CD14-positive monocyte (primary cell): Measurements from ENCODE around the gene PNN. TPM values are rescaled to one million over a fixed set of nuclear protein-coding genes. Genes with fewer than 3 reads are reported as not detected.

Experiments used
- DNase-seq, 3 donors: peaks; one replicate each; pipeline ENCODE4 v3.0.0-alpha.2; 2011 to 2022
- H2AFZ ChIP-seq: 2 replicates; pipeline ENCODE4 v1.6.0; 2012; ENCODE audit warnings: mild to moderate bottlenecking, low read depth, low read length, inconsistent platforms; ENCODE audit not compliant: insufficient read depth, poor library complexity, severe bottlenecking
- H3K27ac ChIP-seq, 2 donors: 1 replicate in 1 of 2; 2 replicates in 1 of 2; pipeline ENCODE4 v1.5.1; 2012 to 2013; ENCODE audit warnings: low read length in 2 of 2, control low read depth in 1 of 2, inconsistent platforms in 1 of 2, low read depth in 1 of 2, mild to moderate bottlenecking in 1 of 2
- H3K27me3 ChIP-seq, 2 donors: one replicate each; pipeline versions ENCODE4 v1.6.0 to v1.6.1; 2011 to 2013; ENCODE audit warnings: low read length in 2 of 2; ENCODE audit not compliant: control insufficient read depth in 2 of 2, insufficient read depth in 2 of 2
- H3K36me3 ChIP-seq, 2 donors: replicated peaks in 1 of 2; 1 replicate in 1 of 2; 2 replicates in 1 of 2; pipeline versions ENCODE4 v1.5.1 to v1.6.1; 2012 to 2013; ENCODE audit warnings: low read length in 2 of 2, control low read depth in 1 of 2, inconsistent platforms in 1 of 2, mild to moderate bottlenecking in 1 of 2; ENCODE audit not compliant: insufficient read depth in 2 of 2, control insufficient read depth in 1 of 2
- H3K4me1 ChIP-seq, 2 donors: 1 replicate in 1 of 2; 2 replicates in 1 of 2; pipeline versions ENCODE4 v1.5.1 to v1.6.1; 2012 to 2013; ENCODE audit warnings: low read length in 2 of 2, control low read depth in 1 of 2, inconsistent platforms in 1 of 2, mild to moderate bottlenecking in 1 of 2, moderate library complexity in 1 of 2; ENCODE audit not compliant: insufficient read depth in 2 of 2, control insufficient read depth in 1 of 2
- H3K4me2 ChIP-seq: replicated peaks from 2 replicates; pipeline ENCODE3; 2012; ENCODE audit warnings: low read length, moderate library complexity, mild to moderate bottlenecking; ENCODE audit not compliant: poor library complexity, severe bottlenecking; ENCODE audit errors: extremely low read depth
- H3K4me3 ChIP-seq, 3 experiments: fragments of 200-600 bp in 1 of 3; sonication (generic) in 1 of 3; replicated peaks in 1 of 3; 1 replicate in 2 of 3; 2 replicates in 1 of 3; pipeline ENCODE4 v1.5.1; 2011 to 2013; ENCODE audit warnings: low read length in 3 of 3, mild to moderate bottlenecking in 3 of 3, control low read depth in 2 of 3, low read depth in 2 of 3, inconsistent platforms in 1 of 3, moderate library complexity in 1 of 3
- H3K79me2 ChIP-seq: 2 replicates; pipeline ENCODE4 v1.6.0; 2012; ENCODE audit warnings: mild to moderate bottlenecking, control low read depth, inconsistent platforms, low read length, moderate library complexity; ENCODE audit not compliant: insufficient read depth
- H3K9ac ChIP-seq: 2 replicates; pipeline ENCODE4 v1.6.0; 2017; ENCODE audit warnings: low read length, mild to moderate bottlenecking; ENCODE audit not compliant: insufficient read depth, poor library complexity, severe bottlenecking
- H3K9me3 ChIP-seq, 2 donors: replicated peaks in 1 of 2; 1 replicate in 1 of 2; 2 replicates in 1 of 2; pipeline versions ENCODE4 v1.5.1 to v1.6.1; 2012 to 2013; ENCODE audit warnings: low read length in 2 of 2, control low read depth in 1 of 2; ENCODE audit not compliant: control insufficient read depth in 1 of 2, insufficient read depth in 1 of 2
- H4K20me1 ChIP-seq: 2 replicates; pipeline ENCODE4 v1.6.0; 2012; ENCODE audit warnings: mild to moderate bottlenecking, low read length, control low read depth, moderate library complexity; ENCODE audit not compliant: insufficient read depth
- H3K27ac Mint-ChIP-seq, 7 donors: one replicate each; pipeline ENCODE4 v1.8.0; 2020; ENCODE audit warnings: mild to moderate bottlenecking in 7 of 7, mixed read lengths in 7 of 7, moderate library complexity in 6 of 7, inconsistent platforms in 2 of 7
- H3K27me3 Mint-ChIP-seq, 3 donors: one replicate each; pipeline ENCODE4 v1.8.0; 2021 to 2022; ENCODE audit warnings: low read depth in 3 of 3, mild to moderate bottlenecking in 3 of 3, mixed read lengths in 3 of 3, moderate library complexity in 3 of 3, inconsistent platforms in 1 of 3
- H3K36me3 Mint-ChIP-seq, 2 donors: one replicate each; pipeline ENCODE4 v1.8.0; 2020; ENCODE audit warnings: mixed read lengths in 2 of 2, inconsistent platforms in 1 of 2, mild to moderate bottlenecking in 1 of 2
- H3K4me1 Mint-ChIP-seq: one replicate; pipeline ENCODE4 v1.8.0; 2020; ENCODE audit warnings: mild to moderate bottlenecking, mixed read lengths
- H3K4me3 Mint-ChIP-seq, 2 donors: one replicate each; pipeline ENCODE4 v1.8.0; 2020; ENCODE audit warnings: mild to moderate bottlenecking in 2 of 2, mixed read lengths in 2 of 2, moderate library complexity in 1 of 2
- H3K9me3 Mint-ChIP-seq, 7 donors: one replicate each; pipeline ENCODE4 v1.8.0; 2020 to 2022; ENCODE audit warnings: mixed read lengths in 7 of 7, mild to moderate bottlenecking in 6 of 7, moderate library complexity in 6 of 7, inconsistent platforms in 2 of 7
- WGBS: methylation state at CpG from one replicate; pipeline ENCODE4 v1.1.5; 2013; ENCODE audit warnings: missing lambda C conversion rate; ENCODE audit not compliant: insufficient coverage; 5-methylcytosine and 5-hydroxymethylcytosine counted together
- intact Hi-C, 2 donors: fragments of 100-400 bp; cut with micrococcal nuclease; formaldehyde crosslinking; loops; one replicate each; pipeline versions ENCODE4 v1.15.0 to v1.15.1; 2023
- polyA plus RNA-seq, 3 donors: library from polyadenylated mRNA; depleted of rRNA in 1 of 3; unstranded in 2 of 3; stranded (reverse) in 1 of 3; fragments of 300-500 nt in 2 of 3; fragments of >200 nt in 1 of 3; fragmentation: Illumina TruSeq in 2 of 3; gene quantifications; 1 replicate in 2 of 3; 2 replicates in 1 of 3; pipeline ENCODE4 v1.2.3, GENCODE V29; 2012 to 2021
- TF ChIP-seq, protein P1 (sequence below): fragments of 200-600 bp; IDR thresholded peaks from one replicate; pipeline ENCODE4 v1.8.0; 2022; ENCODE audit warnings: antibody characterized with exemption, mild to moderate bottlenecking

PNN gene
- polyA plus RNA-seq, 3 donors = 4.7 to 34.9 (median 9.0) TPM

- H3K27ac Mint-ChIP-seq = peak overlapping the region in 1 of 7 donors; percentile 52
- no CpG with 5 or more reads among the region's 9 CpGs for WGBS
- Histone ChIP-seq H3K27me3 (no peaks in the 10 kb centered on the region), H4K20me1 (peaks cover 7% of the 10 kb centered on the region), H3K9me3 (no peaks in the 10 kb centered on the region), H3K4me3 (no peak overlapping the region), H3K27ac (no peak overlapping the region), H3K4me2 (no peak overlapping the region), H3K9ac (no peak overlapping the region), H3K4me1 (no peaks in the 10 kb centered on the region), H3K79me2 (peaks cover under 1% of the 10 kb centered on the region), H3K36me3 (peaks cover 72 to 95% of the 10 kb centered on the region in 2 donors), H2AFZ (no peak overlapping the region)
- peaks cover 51 to 84% of the 10 kb centered on the region in 2 donors for H3K36me3 Mint-ChIP-seq
- no peak overlapping the region for H3K4me3 Mint-ChIP-seq
- intact Hi-C loops = no loop called here
- H3K27me3 Mint-ChIP-seq = no peaks in the 10 kb centered on the region
- H3K4me1 Mint-ChIP-seq = no peaks in the 10 kb centered on the region
- TF ChIP-seq, protein P1, sequence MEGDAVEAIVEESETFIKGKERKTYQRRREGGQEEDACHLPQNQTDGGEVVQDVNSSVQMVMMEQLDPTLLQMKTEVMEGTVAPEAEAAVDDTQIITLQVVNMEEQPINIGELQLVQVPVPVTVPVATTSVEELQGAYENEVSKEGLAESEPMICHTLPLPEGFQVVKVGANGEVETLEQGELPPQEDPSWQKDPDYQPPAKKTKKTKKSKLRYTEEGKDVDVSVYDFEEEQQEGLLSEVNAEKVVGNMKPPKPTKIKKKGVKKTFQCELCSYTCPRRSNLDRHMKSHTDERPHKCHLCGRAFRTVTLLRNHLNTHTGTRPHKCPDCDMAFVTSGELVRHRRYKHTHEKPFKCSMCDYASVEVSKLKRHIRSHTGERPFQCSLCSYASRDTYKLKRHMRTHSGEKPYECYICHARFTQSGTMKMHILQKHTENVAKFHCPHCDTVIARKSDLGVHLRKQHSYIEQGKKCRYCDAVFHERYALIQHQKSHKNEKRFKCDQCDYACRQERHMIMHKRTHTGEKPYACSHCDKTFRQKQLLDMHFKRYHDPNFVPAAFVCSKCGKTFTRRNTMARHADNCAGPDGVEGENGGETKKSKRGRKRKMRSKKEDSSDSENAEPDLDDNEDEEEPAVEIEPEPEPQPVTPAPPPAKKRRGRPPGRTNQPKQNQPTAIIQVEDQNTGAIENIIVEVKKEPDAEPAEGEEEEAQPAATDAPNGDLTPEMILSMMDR = no peak
- H3K9me3 Mint-ChIP-seq = no peaks in the 10 kb centered on the region
- no peak for DNase-seq
Measured at GRCh38 chr14:39154594-39155189, 20.4 kb upstream of the PNN start.

- H3K4me3 ChIP-seq = no peak overlapping the region
- intact Hi-C loops = no loop called here
- Mint-ChIP-seq H3K27me3 (no peaks in the 10 kb centered on the region), H3K36me3 (peaks cover 51 to 80% of the 10 kb centered on the region in 2 donors), H3K4me1 (no peaks in the 10 kb centered on the region), H3K27ac (no peak overlapping the region), H3K9me3 (peaks cover 0 to 1% (median 0%) of the 10 kb centered on the region in 7 donors), H3K4me3 (no peak overlapping the region)
- 93% methylated on average over 5 of the region's 6 CpGs for WGBS
- H3K9ac ChIP-seq = no peak overlapping the region
- no peak for DNase-seq
- H3K79me2 ChIP-seq = peaks cover 24% of the 10 kb centered on the region
- no peaks in the 10 kb centered on the region for H3K4me1 ChIP-seq
- peaks cover 73 to 95% of the 10 kb centered on the region in 2 donors for H3K36me3 ChIP-seq
- TF ChIP-seq, protein P1 = no peak
- no peaks in the 10 kb centered on the region for H3K9me3 ChIP-seq
- no peaks in the 10 kb centered on the region for H3K27me3 ChIP-seq
- no peak overlapping the region for H3K4me2 ChIP-seq
- H3K27ac ChIP-seq = no peak overlapping the region
- H4K20me1 ChIP-seq = peaks cover 22% of the 10 kb centered on the region
- H2AFZ ChIP-seq = no peak overlapping the region
Measured at GRCh38 chr14:39157491-39157890, 17.6 kb upstream of the PNN start.
